ENCODE data around the gene GOLGA7B.

Gene GOLGA7B

DNA sequence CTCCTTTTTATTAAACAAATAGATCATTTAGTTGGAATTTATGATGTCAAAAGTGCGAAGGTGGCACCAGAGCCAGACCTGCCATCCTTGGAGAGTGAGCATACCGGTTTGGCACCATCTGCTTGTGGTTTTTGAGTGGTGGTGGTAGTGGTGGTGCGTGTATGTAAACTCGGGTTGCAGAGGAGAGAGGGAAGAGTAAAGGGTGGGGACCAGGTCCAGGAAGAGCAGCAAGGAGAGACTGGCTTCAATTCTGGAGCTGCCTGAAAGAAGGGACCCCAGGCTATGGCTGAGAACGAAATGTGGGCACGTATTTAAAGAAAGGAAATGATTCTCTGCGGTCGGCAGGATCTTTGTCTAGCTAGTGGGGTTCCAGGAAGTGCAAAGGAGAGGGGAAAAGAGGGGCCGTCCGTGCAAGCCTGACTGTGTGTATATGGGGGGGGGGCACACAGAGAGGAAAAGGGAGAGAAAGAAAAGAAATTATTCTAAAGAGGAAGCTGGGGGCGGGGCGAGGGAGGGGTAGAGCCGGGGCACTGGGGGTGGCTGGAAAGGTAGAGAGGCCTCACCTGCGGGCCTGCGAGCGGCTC is 448 bp upstream of the GOLGA7B start:
- no peak for FAIRE-seq

DNA sequence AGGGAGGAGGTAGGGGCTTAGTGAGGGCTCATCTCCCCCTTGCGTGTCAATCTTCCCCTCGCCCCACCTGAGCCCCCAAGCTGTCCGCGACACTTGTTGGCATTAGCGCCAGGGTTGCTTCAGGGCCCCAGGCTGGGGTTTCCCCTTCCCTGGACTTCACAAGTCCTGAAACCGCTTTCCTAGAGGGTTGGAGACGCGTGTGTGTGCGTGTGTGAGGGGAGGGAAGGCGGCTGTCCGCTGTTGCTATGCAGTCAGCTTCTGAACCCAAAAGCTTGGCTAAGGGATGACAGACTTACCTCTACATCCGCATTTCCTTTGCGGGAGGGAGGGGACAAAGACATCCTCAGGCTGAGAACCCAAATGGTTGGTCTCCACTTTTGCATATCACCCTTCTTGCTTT is 803 bp downstream of the GOLGA7B start:
- DNase-seq (ENCODE audit: insufficient read length, low spot score) (no peak), FAIRE-seq (no peak)
- TF ChIP-seq, protein P1, sequence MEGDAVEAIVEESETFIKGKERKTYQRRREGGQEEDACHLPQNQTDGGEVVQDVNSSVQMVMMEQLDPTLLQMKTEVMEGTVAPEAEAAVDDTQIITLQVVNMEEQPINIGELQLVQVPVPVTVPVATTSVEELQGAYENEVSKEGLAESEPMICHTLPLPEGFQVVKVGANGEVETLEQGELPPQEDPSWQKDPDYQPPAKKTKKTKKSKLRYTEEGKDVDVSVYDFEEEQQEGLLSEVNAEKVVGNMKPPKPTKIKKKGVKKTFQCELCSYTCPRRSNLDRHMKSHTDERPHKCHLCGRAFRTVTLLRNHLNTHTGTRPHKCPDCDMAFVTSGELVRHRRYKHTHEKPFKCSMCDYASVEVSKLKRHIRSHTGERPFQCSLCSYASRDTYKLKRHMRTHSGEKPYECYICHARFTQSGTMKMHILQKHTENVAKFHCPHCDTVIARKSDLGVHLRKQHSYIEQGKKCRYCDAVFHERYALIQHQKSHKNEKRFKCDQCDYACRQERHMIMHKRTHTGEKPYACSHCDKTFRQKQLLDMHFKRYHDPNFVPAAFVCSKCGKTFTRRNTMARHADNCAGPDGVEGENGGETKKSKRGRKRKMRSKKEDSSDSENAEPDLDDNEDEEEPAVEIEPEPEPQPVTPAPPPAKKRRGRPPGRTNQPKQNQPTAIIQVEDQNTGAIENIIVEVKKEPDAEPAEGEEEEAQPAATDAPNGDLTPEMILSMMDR (IDR thresholded peaks at IDR 0.05; ENCODE audit: insufficient read depth, missing control alignments): no peak

More for the DNA sequence above, 448 bp upstream of the GOLGA7B start:
- peak; percentile 38 for DNase-seq (ENCODE audit: insufficient read length, low spot score)
- TF ChIP-seq, protein P1 (IDR thresholded peaks at IDR 0.05; ENCODE audit: insufficient read depth, missing control alignments): no peak

DNA sequence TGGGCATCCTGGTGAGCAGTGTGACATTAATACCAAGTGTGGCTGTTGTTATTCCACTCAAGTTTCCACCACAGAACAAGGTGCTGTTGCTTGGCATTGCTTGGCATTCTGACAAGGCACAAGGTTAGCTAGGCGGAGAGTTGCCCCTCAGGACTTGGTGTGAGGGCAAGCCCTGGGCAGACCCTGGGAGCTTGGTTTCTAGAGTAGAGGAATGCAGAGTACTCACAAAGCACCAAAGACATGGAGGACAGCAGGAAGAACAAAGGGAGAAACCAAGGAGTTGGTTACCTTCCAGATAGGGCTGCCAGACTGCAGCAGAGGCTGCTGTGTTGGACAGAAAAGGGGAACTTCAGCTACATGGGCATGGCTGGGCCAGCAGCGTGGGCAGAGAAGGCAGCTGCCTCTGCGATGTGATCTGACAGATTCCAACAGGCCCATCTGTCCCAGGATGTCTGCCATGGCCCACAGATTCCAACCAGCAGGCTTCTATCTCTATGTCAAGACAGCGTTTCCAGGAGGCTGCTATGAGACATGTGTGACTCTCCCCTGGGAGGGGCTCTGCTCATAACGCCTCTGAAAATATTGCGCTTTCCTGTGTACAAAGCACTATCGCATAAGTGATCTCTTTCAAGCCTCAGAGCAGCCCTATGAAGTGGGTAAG is 1.8 kb downstream of the GOLGA7B start:
- DNase-seq (ENCODE audit: insufficient read length, low spot score) (no peak), FAIRE-seq (no peak)
- TF ChIP-seq, protein P1 (IDR thresholded peaks at IDR 0.05; ENCODE audit: insufficient read depth, missing control alignments): no peak

DNA sequence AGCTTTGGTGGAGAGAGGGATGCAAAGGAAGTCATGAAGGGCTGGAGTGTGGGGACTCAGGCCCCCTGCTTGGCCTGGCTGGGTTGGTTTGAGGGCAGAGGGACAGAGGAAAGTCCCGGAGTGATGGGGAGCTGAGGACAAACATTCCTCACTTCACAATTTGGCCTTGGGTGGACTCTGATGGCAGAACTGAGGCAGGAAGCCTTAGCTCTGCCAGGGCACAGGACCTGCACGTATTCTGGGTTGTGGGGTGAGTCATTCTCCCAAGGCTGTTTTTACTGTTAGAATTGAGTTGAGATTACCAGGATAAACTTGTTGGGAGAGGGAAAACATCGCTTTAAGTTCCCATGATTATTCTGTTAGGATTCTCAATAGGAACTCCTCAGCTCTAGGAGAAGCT is 2.6 kb downstream of the GOLGA7B start:
- DNase-seq (ENCODE audit: insufficient read length, low spot score) (no peak), FAIRE-seq (no peak)
- TF ChIP-seq, protein P1 (IDR thresholded peaks at IDR 0.05; ENCODE audit: insufficient read depth, missing control alignments): no peak

DNA sequence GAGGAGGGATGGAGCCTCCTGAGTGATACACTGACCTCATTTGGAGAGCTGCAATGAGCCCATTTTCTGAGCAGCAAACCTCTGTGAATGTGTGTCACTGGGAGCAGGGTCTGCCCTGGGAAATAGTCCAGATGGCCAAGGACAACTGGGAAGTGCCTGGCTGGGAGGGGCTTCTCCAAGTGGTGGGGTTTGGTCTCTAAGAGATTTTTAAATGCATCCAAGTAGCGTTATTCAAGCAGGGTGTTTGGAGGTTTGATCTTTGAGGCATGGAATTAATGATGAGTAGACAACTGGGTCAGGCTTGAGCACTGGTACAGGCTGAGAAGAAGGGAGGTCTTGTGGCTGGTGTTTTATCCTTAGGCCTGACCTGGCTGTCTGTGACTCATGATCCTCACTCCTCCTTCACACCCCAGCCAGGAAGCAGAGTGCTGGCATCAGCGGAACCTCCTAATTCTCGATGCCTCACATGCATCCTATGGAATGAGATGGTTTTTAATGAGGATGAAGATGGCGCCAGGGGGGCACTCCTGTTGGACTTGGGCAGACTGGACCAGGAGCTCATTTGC is 3.3 kb downstream of the GOLGA7B start:
- FAIRE-seq: no peak
- DNase-seq (ENCODE audit: insufficient read length, low spot score): no peak
- TF ChIP-seq, protein P1 (IDR thresholded peaks at IDR 0.05; ENCODE audit: insufficient read depth, missing control alignments): no peak

DNA sequence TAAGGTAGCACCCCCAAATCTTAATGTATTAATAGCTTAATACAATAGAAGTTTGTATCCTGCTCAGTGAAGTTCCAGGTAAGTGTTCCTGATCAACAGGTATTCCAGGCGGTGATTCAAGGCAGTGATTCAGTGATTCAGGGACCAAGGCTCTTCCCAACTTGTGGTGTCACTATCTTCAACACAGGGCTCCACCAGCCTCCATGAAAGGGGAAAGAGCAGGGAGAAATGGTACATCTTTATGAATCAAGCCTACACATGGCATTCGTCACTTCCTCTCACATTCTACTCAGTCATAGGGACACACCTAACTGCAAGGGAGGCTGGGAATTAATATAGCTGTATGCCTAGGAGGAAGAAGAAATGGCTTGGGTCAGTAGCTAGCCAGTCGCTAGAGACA is 5.1 kb downstream of the GOLGA7B start:
- DNase-seq (ENCODE audit: insufficient read length, low spot score) (no peak), FAIRE-seq (no peak)
- TF ChIP-seq, protein P1 (IDR thresholded peaks at IDR 0.05; ENCODE audit: insufficient read depth, missing control alignments): no peak

DNA sequence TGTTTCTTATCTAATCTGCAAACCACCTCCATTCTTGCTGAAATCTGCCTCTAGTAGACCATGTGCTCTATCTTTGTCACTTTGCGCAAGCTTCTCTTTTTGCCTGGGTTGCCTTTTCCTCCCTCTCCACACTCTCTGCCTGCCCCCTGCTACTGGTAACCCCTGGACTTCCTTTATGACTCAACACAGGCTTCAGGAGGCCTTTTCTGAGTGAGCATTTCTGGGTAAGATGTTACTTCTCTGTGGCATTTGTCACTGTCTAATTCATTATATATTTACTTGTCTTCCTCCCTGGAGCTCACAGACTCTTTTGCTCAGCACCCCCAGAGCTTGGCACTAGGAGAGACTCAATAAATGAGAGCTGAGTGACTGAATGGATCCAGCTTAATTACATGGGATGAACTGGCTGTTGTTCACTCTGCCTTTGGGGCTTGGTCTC is 8.4 kb downstream of the GOLGA7B start:
- no peak for DNase-seq (ENCODE audit: insufficient read length, low spot score)
- FAIRE-seq: no peak
- TF ChIP-seq, protein P1 (IDR thresholded peaks at IDR 0.05; ENCODE audit: insufficient read depth, missing control alignments): no peak

Measured in D721Med (cell line).